Measurements from ENCODE around the gene GNA14.

DNA sequence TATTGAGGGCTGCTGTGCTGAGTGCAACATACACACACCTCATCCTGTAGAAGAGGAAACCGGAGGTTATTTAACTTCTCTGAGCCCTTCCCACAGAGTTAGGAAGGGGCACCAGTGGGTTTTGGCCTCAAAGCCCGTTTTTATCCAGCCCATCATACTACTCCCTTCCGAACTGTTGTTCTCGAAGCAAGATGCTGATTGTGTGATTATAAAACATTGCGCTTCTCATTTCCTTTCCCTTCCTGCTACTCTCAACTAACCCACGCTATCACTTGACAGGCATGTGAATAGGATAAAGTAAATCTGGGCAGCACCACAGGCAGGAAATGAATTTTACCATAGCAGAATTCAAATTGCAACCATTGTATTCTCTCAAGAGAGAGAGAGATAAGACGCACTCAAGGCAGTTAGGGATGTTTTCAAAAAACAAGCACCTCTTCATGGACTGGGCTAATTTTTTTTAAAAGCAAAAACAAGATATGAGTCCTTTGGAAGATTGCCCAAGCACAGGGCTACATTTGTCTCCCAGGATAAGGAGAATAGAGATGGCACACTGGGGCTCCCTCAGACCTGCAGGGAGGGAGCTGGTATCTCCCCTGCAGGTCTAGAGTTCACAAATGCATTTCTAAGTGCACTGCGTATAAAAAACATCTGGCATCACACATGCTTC, 52.6 kb downstream of the GNA14 start:
- TF ChIP-seq, protein P1, sequence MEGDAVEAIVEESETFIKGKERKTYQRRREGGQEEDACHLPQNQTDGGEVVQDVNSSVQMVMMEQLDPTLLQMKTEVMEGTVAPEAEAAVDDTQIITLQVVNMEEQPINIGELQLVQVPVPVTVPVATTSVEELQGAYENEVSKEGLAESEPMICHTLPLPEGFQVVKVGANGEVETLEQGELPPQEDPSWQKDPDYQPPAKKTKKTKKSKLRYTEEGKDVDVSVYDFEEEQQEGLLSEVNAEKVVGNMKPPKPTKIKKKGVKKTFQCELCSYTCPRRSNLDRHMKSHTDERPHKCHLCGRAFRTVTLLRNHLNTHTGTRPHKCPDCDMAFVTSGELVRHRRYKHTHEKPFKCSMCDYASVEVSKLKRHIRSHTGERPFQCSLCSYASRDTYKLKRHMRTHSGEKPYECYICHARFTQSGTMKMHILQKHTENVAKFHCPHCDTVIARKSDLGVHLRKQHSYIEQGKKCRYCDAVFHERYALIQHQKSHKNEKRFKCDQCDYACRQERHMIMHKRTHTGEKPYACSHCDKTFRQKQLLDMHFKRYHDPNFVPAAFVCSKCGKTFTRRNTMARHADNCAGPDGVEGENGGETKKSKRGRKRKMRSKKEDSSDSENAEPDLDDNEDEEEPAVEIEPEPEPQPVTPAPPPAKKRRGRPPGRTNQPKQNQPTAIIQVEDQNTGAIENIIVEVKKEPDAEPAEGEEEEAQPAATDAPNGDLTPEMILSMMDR (conservative IDR thresholded peaks at IDR 0.05), result no peak
- TF ChIP-seq ZFX (IDR thresholded peaks at IDR 0.05), result no peak
